Esophagus muscularis mucosa (tissue), 4 donors: ENCODE measurements around the gene PCDHB6. TPM values are rescaled to one million over a fixed set of nuclear protein-coding genes. Genes with fewer than 3 reads are reported as not detected.
A peak's percentile ranks its signal among the peaks of the same experiment; 100 is the strongest.
"Not testable (repeated sequence)": the region's sequence is repeated elsewhere in the genome, so short reads cannot be mapped to it uniquely, and the experiment has no call there.

ENCODE experiments used
- DNase-seq: peaks from one replicate; pipeline ENCODE4 v3.0.0-alpha.2; 2017; ENCODE audit errors: extremely low spot score
- H3K27ac ChIP-seq, 4 donors: fragments of 200-600 bp; sonication (generic); replicated peaks in 1 of 4; 1 replicate in 3 of 4; 2 replicates in 1 of 4; pipeline ENCODE4 v1.5.1; 2016 to 2019; ENCODE audit warnings: mild to moderate bottlenecking in 1 of 4
- H3K27me3 ChIP-seq, 4 donors: fragments of 200-600 bp; sonication (generic); one replicate each; pipeline versions ENCODE4 v1.5.1 to v1.6.0; 2016 to 2019
- H3K36me3 ChIP-seq, 4 donors: fragments of 200-600 bp; sonication (generic); one replicate each; pipeline ENCODE4 v1.5.1; 2016 to 2019
- H3K4me1 ChIP-seq, 4 donors: fragments of 200-600 bp; sonication (generic); one replicate each; pipeline ENCODE4 v1.5.1; 2016 to 2019
- H3K4me3 ChIP-seq, 4 donors: fragments of 200-600 bp; sonication (generic); 1 replicate in 2 of 4; 2 replicates in 2 of 4; pipeline ENCODE4 v1.5.1; 2016 to 2019; ENCODE audit warnings: mild to moderate bottlenecking in 4 of 4, moderate library complexity in 1 of 4
- H3K9me3 ChIP-seq, 4 donors: fragments of 200-600 bp; sonication (generic); 1 replicate in 3 of 4; 2 replicates in 1 of 4; pipeline ENCODE4 v1.5.1; 2016 to 2019
- EP300 ChIP-seq: sonication (generic); formaldehyde crosslinking; IDR thresholded peaks from one replicate; pipeline ENCODE4 v1.6.1; 2017; ENCODE audit warnings: antibody characterized with exemption
- POLR2A ChIP-seq: fragments of 450-650 bp; IDR thresholded peaks from one replicate; pipeline ENCODE4 v1.6.1; 2017; ENCODE audit warnings: antibody characterized with exemption, moderate library complexity, mild to moderate bottlenecking, low read depth
- POLR2AphosphoS5 ChIP-seq, 2 donors: sonication (generic); formaldehyde crosslinking; IDR thresholded peaks; one replicate each; pipeline ENCODE4 v1.6.1; 2017; ENCODE audit warnings: antibody characterized with exemption in 2 of 2
- WGBS: methylation state at CpG from one replicate; pipeline ENCODE4 v1.1.5; 2018; 5-methylcytosine and 5-hydroxymethylcytosine counted together
- intact Hi-C: fragments of 100-400 bp; cut with DNase I; formaldehyde crosslinking; loops from one replicate; pipeline ENCODE4 v1.15.1; 2023
- total RNA-seq, 4 donors: library from RNA; depleted of rRNA; stranded (reverse); fragments of >200 nt; gene quantifications; one replicate each; pipeline versions ENCODE4 v1.1.0 to v1.2.1, GENCODE V29; 2016
- TF ChIP-seq, protein P1 (sequence below), 3 experiments: fragments of 200-600 bp in 2 of 3; fragments of 450-650 bp in 1 of 3; sonication (generic) in 2 of 3; IDR thresholded peaks; one replicate each; pipeline ENCODE4 v1.5.1; 2017 to 2019; ENCODE audit warnings: antibody characterized with exemption in 3 of 3, mild to moderate bottlenecking in 2 of 3, moderate library complexity in 1 of 3

Gene PCDHB6
- total RNA-seq, 4 donors from 2014 or later = 0.46 to 1.1 (median 0.83) TPM

DNA sequence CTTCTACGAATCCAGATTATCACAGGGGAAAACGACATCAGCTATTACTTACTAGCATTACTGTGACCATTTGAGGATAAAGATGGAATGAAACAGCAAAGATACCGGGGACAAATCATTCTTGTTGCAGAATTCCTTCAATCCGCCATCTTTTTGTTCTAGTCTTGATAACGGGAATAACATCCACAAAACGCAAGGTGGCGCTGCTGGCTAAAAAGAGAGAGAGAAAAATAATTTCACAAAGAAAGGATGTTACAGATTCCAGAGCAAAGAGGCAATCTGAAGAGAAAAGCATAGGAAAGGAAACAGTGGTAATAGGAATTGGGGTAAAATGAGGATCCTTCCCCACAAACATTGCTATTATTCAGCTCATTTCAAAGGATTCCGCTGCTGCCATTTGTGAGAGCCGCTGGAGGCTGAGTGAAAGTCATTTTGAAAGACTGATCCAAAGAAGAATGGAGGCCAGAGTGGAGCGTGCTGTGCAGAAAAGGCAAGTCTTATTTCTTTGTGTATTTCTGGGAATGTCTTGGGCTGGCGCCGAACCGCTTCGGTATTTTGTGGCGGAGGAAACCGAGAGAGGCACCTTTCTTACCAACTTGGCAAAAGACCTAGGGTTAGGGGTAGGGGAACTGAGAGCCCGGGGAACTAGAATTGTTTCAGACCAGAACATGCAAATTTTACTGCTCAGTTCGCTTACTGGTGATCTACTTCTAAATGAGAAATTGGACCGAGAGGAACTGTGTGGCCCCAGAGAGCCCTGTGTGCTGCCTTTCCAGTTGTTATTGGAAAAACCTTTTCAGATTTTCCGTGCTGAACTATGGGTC, 22.7 kb downstream of the PCDHB6 start, which contains the start of gene PCDHB7:
Gene PCDHB7 (plus strand): TSS at position 264 of the 824 bp plus-strand sequence. CDS start 192 bp downstream, at position 456.
- intact Hi-C loops = no loop called here
- H3K36me3 ChIP-seq = no peaks in the 10 kb centered on the region
- no peak within 1 kb of the TSS for H3K27ac ChIP-seq
- no peaks in the 10 kb centered on the region for H3K4me1 ChIP-seq
- TF ChIP-seq, protein P1, sequence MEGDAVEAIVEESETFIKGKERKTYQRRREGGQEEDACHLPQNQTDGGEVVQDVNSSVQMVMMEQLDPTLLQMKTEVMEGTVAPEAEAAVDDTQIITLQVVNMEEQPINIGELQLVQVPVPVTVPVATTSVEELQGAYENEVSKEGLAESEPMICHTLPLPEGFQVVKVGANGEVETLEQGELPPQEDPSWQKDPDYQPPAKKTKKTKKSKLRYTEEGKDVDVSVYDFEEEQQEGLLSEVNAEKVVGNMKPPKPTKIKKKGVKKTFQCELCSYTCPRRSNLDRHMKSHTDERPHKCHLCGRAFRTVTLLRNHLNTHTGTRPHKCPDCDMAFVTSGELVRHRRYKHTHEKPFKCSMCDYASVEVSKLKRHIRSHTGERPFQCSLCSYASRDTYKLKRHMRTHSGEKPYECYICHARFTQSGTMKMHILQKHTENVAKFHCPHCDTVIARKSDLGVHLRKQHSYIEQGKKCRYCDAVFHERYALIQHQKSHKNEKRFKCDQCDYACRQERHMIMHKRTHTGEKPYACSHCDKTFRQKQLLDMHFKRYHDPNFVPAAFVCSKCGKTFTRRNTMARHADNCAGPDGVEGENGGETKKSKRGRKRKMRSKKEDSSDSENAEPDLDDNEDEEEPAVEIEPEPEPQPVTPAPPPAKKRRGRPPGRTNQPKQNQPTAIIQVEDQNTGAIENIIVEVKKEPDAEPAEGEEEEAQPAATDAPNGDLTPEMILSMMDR (IDR thresholded peaks at IDR 0.05) = peak in 2 of 3 experiments; percentile 31
- no peak for TF ChIP-seq EP300
- peaks cover 0 to 55% (median 39%) of the 10 kb centered on the region in 4 donors for H3K9me3 ChIP-seq
- WGBS = 35% methylated on average over 20 of the region's 20 CpGs
- no peak for DNase-seq
- H3K4me3 ChIP-seq = peak within 1 kb of the TSS; percentile 4 to 31 (median 17)
- H3K27me3 ChIP-seq = peaks cover 0 to 44% (median 0%) of the 10 kb centered on the region in 4 donors

DNA sequence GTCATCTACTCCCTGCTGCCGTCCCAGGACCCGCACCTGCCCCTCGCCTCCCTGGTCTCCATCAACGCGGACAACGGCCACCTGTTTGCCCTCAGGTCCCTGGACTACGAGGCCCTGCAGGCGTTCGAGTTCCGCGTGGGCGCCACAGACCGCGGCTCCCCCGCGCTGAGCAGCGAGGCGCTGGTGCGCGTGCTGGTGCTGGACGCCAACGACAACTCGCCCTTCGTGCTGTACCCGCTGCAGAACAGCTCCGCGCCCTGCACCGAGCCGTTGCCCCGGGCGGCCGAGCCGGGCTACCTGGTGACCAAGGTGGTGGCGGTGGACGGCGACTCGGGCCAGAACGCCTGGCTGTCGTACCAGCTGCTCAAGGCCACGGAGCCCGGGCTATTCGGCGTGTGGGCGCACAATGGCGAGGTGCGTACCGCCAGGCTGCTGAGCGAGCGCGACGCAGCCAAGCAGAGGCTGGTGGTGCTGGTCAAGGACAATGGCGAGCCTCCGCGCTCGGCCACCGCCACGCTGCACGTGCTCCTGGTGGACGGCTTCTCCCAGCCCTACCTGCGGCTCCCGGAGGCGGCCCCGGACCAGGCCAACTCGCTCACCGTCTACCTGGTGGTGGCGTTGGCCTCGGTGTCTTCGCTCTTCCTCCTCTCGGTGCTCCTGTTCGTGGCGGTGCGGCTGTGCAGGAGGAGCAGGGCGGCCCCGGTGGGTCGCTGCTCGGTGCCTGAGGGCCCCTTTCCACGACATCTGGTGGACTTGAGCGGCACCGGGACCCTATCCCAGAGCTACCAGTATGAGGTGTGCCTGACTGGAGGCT, 24.6 kb downstream of the PCDHB6 start:
- intact Hi-C loops, H3K4me3 ChIP-seq, H3K27ac ChIP-seq, H3K4me1 ChIP-seq, H3K36me3 ChIP-seq, DNase-seq: not testable (repeated sequence)
- 37% methylated on average over 43 of the region's 79 CpGs for WGBS
- H3K9me3 ChIP-seq = peaks cover 0 to 66% (median 52%) of the 10 kb centered on the region in 4 donors
- H3K27me3 ChIP-seq = peaks cover 0 to 59% (median 0%) of the 10 kb centered on the region in 4 donors

DNA sequence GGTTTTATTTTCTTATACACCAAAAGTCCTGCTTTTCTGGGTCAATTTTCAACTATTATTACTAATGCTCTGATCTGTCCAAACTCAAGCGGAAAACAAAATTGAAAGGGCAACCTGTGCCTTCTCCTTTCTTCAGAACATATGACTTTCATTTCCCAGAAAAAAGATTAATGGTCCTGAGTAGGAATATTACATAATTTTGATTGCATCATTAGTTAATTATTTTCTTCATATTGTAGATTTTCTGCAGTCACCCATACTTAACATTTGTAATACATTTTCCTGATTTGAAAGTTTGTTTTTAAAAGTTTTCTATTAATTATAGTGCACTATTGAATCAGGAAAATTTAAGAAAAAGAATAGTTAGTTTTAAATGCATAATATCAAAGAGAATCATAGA, 26.1 kb downstream of the PCDHB6 start:
- WGBS = 78% methylated on average over 1 of the region's 1 CpG
- no peaks in the 10 kb centered on the region for H3K4me1 ChIP-seq

DNA sequence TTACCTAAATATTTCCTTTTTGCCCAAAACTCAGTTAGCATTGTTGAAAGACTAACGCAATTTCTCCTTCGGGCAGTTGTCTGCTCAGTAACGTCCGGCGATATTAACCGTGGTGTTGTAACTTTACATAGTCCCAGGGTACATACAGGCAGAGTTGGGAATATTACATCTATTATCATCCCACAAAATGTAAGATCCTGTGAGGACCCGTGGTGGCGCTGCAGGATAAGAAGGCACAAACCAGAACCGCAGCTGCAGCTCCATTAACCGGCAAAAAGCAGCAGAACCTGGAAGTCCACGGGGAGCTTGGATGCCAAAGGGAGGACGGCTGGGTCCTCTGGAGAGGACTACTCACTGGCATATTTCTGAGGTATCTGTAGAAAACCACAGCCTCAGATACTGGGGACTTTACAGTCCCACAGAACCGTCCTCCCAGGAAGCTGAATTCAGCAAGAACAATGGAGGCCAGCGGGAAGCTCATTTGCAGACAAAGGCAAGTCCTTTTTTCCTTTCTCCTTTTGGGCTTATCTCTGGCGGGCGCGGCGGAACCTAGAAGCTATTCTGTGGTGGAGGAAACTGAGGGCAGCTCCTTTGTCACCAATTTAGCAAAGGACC, 27.8 kb downstream of the PCDHB6 start, which contains the start of gene PCDHB8:
Gene PCDHB8 (plus strand): TSS at position 214 of the 615 bp plus-strand sequence. CDS start 245 bp downstream, at position 459.
- 32% methylated on average over 14 of the region's 18 CpGs for WGBS
- DNase-seq, H3K4me1 ChIP-seq, intact Hi-C loops, H3K27ac ChIP-seq, H3K4me3 ChIP-seq, H3K36me3 ChIP-seq: not testable (repeated sequence)
- peaks cover 0 to 84% (median 59%) of the 10 kb centered on the region in 4 donors for H3K9me3 ChIP-seq
- peaks cover 0 to 81% (median 2%) of the 10 kb centered on the region in 4 donors for H3K27me3 ChIP-seq

More for the DNA sequence above, 26.1 kb downstream of the PCDHB6 start:
- no peak overlapping the region for H3K4me3 ChIP-seq
- peaks cover 0 to 72% (median 2%) of the 10 kb centered on the region in 4 donors for H3K27me3 ChIP-seq
- H3K36me3 ChIP-seq = no peaks in the 10 kb centered on the region
- no peak overlapping the region for H3K27ac ChIP-seq
- no peak for DNase-seq
- peaks cover 0 to 78% (median 55%) of the 10 kb centered on the region in 4 donors for H3K9me3 ChIP-seq
- TF ChIP-seq, protein P1 (IDR thresholded peaks at IDR 0.05) = no peak
- TF ChIP-seq POLR2AphosphoS5 (IDR thresholded peaks at IDR 0.05) (no peak), POLR2A (no peak), EP300 (no peak)
- intact Hi-C loops = no loop called here

DNA sequence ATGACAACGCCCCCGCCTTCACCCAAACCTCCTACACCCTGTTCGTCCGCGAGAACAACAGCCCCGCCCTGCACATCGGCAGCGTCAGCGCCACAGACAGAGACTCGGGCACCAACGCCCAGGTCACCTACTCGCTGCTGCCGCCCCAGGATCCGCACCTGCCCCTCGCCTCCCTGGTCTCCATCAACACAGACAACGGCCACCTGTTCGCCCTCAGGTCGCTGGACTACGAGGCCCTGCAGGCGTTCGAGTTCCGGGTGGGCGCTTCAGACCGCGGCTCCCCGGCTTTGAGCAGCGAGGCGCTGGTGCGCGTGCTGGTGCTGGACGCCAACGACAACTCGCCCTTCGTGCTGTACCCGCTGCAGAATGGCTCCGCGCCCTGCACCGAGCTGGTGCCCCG, 29.5 kb downstream of the PCDHB6 start:
- intact Hi-C loops, H3K36me3 ChIP-seq, H3K4me1 ChIP-seq, H3K4me3 ChIP-seq, DNase-seq, H3K27ac ChIP-seq: not testable (repeated sequence)
- 35% methylated on average over 30 of the region's 39 CpGs for WGBS
- H3K9me3 ChIP-seq = peaks cover 0 to 82% (median 56%) of the 10 kb centered on the region in 4 donors
- peaks cover 0 to 81% (median 2%) of the 10 kb centered on the region in 4 donors for H3K27me3 ChIP-seq

DNA sequence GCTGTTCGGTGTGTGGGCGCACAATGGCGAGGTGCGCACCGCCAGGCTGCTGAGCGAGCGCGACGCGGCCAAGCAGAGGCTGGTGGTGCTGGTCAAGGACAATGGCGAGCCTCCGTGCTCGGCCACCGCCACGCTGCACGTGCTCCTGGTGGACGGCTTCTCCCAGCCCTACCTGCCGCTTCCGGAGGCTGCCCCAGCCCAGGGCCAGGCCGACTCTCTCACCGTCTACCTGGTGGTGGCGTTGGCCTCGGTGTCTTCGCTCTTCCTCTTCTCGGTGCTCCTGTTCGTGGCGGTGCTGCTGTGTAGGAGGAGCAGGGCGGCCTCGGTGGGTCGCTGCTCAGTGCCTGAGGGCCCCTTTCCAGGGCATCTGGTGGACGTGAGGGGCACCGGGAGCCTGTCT, 30.0 kb downstream of the PCDHB6 start:
- intact Hi-C loops, H3K27ac ChIP-seq, H3K36me3 ChIP-seq, H3K4me1 ChIP-seq, H3K4me3 ChIP-seq, DNase-seq: not testable (repeated sequence)
- peaks cover 0 to 82% (median 54%) of the 10 kb centered on the region in 4 donors for H3K9me3 ChIP-seq
- H3K27me3 ChIP-seq = peaks cover 0 to 81% (median 2%) of the 10 kb centered on the region in 4 donors
- WGBS = 18% methylated on average over 18 of the region's 32 CpGs
